Endothelial cell of umbilical vein (primary cell): Measurements from ENCODE around the gene CLDN5. TPM values are rescaled to one million over a fixed set of nuclear protein-coding genes. Genes with fewer than 3 reads are reported as not detected.

Experiments
- BruUV-seq: library from RNA; stranded (reverse); fragments of 400-500 nt; replicated peaks from 2 replicates; lab custom pipeline; 2021; lab: Mats Ljungman, UMichigan
- CTCF ChIA-PET: fragments of 300-600, 350-600 bp; sonication (Branson Sonifier 250); formaldehyde crosslinking; loops from one replicate; lab custom pipeline; 2021; ENCODE audit warnings: antibody characterized with exemption, inconsistent platforms; lab: Charles Lee
- POLR2A ChIA-PET: fragments of 300-600, 350-600 bp; sonication (Branson Sonifier 250); formaldehyde crosslinking; loops from one replicate; lab custom pipeline; 2021; ENCODE audit warnings: antibody characterized with exemption, inconsistent platforms; lab: Charles Lee
- DNase-seq: peaks from one replicate; pipeline ENCODE4 v3.0.0-alpha.2; 2011; ENCODE audit warnings: low read depth, low spot score
- FAIRE-seq: peaks from 2 replicates; lab custom pipeline; 2011; peaks lifted over from hg19 to GRCh38; lab: Jason Lieb, UNC
- H2AFZ ChIP-seq: 2 replicates; pipeline ENCODE4 v1.6.0; 2012; ENCODE audit warnings: low read depth, low read length, control low read depth, inconsistent platforms
- H3K27ac ChIP-seq: 2 replicates; pipeline ENCODE4 v1.5.1; 2011; ENCODE audit warnings: low read depth, mild to moderate bottlenecking, control low read depth, low read length, moderate library complexity; ENCODE audit not compliant: insufficient read depth
- H3K27me3 ChIP-seq, 2 experiments: 2 replicates each; pipeline versions ENCODE4 v1.6.0 to v1.6.1; 2011; ENCODE audit warnings: low read length in 2 of 2, mixed read lengths in 1 of 2; ENCODE audit not compliant: control insufficient read depth in 2 of 2, insufficient read depth in 2 of 2
- H3K36me3 ChIP-seq, 2 experiments: 2 replicates in 1 of 2; 3 replicates in 1 of 2; pipeline ENCODE4 v1.5.1; 2011; ENCODE audit warnings: low read length in 2 of 2, mild to moderate bottlenecking in 1 of 2, moderate library complexity in 1 of 2; ENCODE audit not compliant: control insufficient read depth in 2 of 2, insufficient read depth in 2 of 2; ENCODE audit errors: extremely low read depth in 1 of 2
- H3K4me1 ChIP-seq: 3 replicates; pipeline ENCODE4 v1.5.1; 2011; ENCODE audit warnings: mild to moderate bottlenecking, low read length; ENCODE audit not compliant: control insufficient read depth, insufficient read depth; ENCODE audit errors: extremely low read depth
- H3K4me2 ChIP-seq: 2 replicates; pipeline ENCODE4 v1.6.1; 2011; ENCODE audit warnings: low read length, control low read depth, mixed read lengths; ENCODE audit not compliant: insufficient read depth
- H3K4me3 ChIP-seq, 3 experiments: fragments of 200-600 bp in 1 of 3; sonication (generic), shearing (Covaris generic) in 1 of 3; replicated peaks in 1 of 3; 2 replicates each; pipeline ENCODE4 v1.5.1; 2011 to 2016; ENCODE audit warnings: control low read depth in 3 of 3, low read length in 3 of 3, mild to moderate bottlenecking in 2 of 3, inconsistent platforms in 1 of 3, low read depth in 1 of 3, moderate library complexity in 1 of 3; ENCODE audit not compliant: insufficient read depth in 1 of 3
- H3K79me2 ChIP-seq: 2 replicates; pipeline ENCODE4 v1.6.0; 2012; ENCODE audit warnings: low read length, inconsistent platforms; ENCODE audit not compliant: control insufficient read depth, insufficient read depth
- H3K9ac ChIP-seq: replicated peaks from 2 replicates; pipeline ENCODE3; 2011; ENCODE audit warnings: low read length, control low read depth; ENCODE audit not compliant: insufficient read depth; ENCODE audit errors: extremely low read depth
- H3K9me1 ChIP-seq: replicated peaks from 3 replicates; pipeline ENCODE4 v1.6.0; 2011; ENCODE audit warnings: mild to moderate bottlenecking, low read length; ENCODE audit not compliant: control insufficient read depth, insufficient read depth; ENCODE audit errors: extremely low read depth
- H3K9me3 ChIP-seq: replicated peaks from 2 replicates; pipeline ENCODE4 v1.5.1; 2012; ENCODE audit warnings: low read length, inconsistent platforms; ENCODE audit not compliant: control insufficient read depth, insufficient read depth
- H4K20me1 ChIP-seq: replicated peaks from 2 replicates; pipeline ENCODE3; 2011; ENCODE audit warnings: mild to moderate bottlenecking, low read length; ENCODE audit not compliant: control insufficient read depth, insufficient read depth; ENCODE audit errors: extremely low read depth
- CTCF ChIP-seq, 2 donors: IDR thresholded peaks; 1 replicate in 1 of 2; 2 replicates in 1 of 2; pipeline ENCODE4 v1.5.1; 2011; ENCODE audit warnings: low read length in 2 of 2, mild to moderate bottlenecking in 2 of 2, moderate library complexity in 2 of 2, control low read depth in 1 of 2, inconsistent platforms in 1 of 2, low read depth in 1 of 2; ENCODE audit not compliant: insufficient read depth in 1 of 2; ENCODE audit errors: extremely low read depth in 1 of 2
- EZH2 ChIP-seq: IDR thresholded peaks from 2 replicates; pipeline ENCODE4 v1.6.1; 2012; ENCODE audit warnings: borderline replicate concordance, low read depth, mild to moderate bottlenecking, moderate library complexity, low read length, inconsistent platforms; ENCODE audit not compliant: severe bottlenecking
- FOS ChIP-seq: IDR thresholded peaks from 2 replicates; pipeline ENCODE4 v1.6.1; 2011; ENCODE audit warnings: mild to moderate bottlenecking, low read length, moderate library complexity, borderline replicate concordance; ENCODE audit not compliant: insufficient read depth
- GATA2 ChIP-seq: IDR thresholded peaks from 2 replicates; pipeline ENCODE4 v1.7.0; 2011; ENCODE audit warnings: low read depth, mild to moderate bottlenecking, moderate library complexity, mixed read lengths, low read length; ENCODE audit not compliant: insufficient read length, insufficient read depth
- JUN ChIP-seq: IDR thresholded peaks from 2 replicates; pipeline ENCODE4 v1.6.1; 2011; ENCODE audit warnings: borderline replicate concordance, low read depth; ENCODE audit not compliant: insufficient read length, insufficient read depth
- MAX ChIP-seq: IDR thresholded peaks from 2 replicates; pipeline ENCODE4 v1.6.1; 2011; ENCODE audit not compliant: insufficient read depth, insufficient read length
- MYC ChIP-seq: IDR thresholded peaks from one replicate; pipeline ENCODE4 v1.6.1; 2011; ENCODE audit warnings: mild to moderate bottlenecking, low read depth, low read length
- POLR2A ChIP-seq: IDR thresholded peaks from 2 replicates; pipeline ENCODE4 v1.6.1; 2012; ENCODE audit warnings: low read depth, mild to moderate bottlenecking, control low read depth, low read length
- POLR2AphosphoS5 ChIP-seq: IDR thresholded peaks from 2 replicates; pipeline ENCODE4 v1.6.1; 2012; ENCODE audit warnings: low read depth, mild to moderate bottlenecking, control low read depth, low read length, moderate library complexity; ENCODE audit not compliant: insufficient read depth
- dilution Hi-C: fragments of 300-500 bp; cut with MboI; formaldehyde crosslinking; loops from one replicate; pipeline ENCODE4 v1.15.0; 2019; ENCODE audit warnings: low sequenced_read_pairs; ENCODE audit not compliant: extremely low pct_ligation_motif_present
- intact Hi-C: fragments of 100-400 bp; cut with micrococcal nuclease; formaldehyde crosslinking; loops from one replicate; pipeline ENCODE4 v1.10.0; 2022
- polyA plus RNA-seq, 4 experiments: library from polyadenylated mRNA; depleted of rRNA in 3 of 4; stranded (reverse) in 3 of 4; unstranded in 1 of 4; fragments of >200 nt; gene quantifications; 2 replicates each; pipeline versions ENCODE4 v1.2.1 to v1.2.3, GENCODE V29; 2011 to 2012; ENCODE audit warnings: missing spikeins in 1 of 4
- total RNA-seq: library from RNA; stranded (reverse); gene quantifications from 2 replicates; pipeline ENCODE4 v1.2.3, GENCODE V29; 2021

CLDN5 gene
- total and polyA plus RNA-seq, 2 donors (not counting 3 experiments of a cell fraction or from before 2014, with no cell fraction given) = 198 to 252 TPM

GRCh38 chr22:19527321-19527721 lies 3.1 kb upstream of the CLDN5 start:
- POLR2A ChIA-PET = no interaction called here
- H3K4me3 ChIP-seq = no peak overlapping the region
- no peak for TF ChIP-seq JUN
- H3K27me3 ChIP-seq = no peaks in the 10 kb centered on the region
- H3K4me1 ChIP-seq = peaks cover 34% of the 10 kb centered on the region
- no peak overlapping the region for H3K4me2 ChIP-seq
- peaks cover 18% of the 10 kb centered on the region for H3K79me2 ChIP-seq
- no peaks in the 10 kb centered on the region for H3K9me1 ChIP-seq
- DNase-seq = peak; percentile 73
- CTCF ChIA-PET = interaction anchor here (1.7 to 1.8 kb wide), 2 partner anchors 40 to 103 kb away, joined by 3 to 5 read pairs; no protein-coding TSS in a partner anchor
- intact Hi-C loops (no loop called here), dilution Hi-C loops (no loop called here)
- no peak overlapping the region for H3K27ac ChIP-seq
- H3K9ac ChIP-seq = no peak overlapping the region
- no peaks in the 10 kb centered on the region for H4K20me1 ChIP-seq
- BruUV-seq = no TSS peak
- FAIRE-seq = peak; percentile 55
- H3K9me3 ChIP-seq = no peaks in the 10 kb centered on the region
- H2AFZ ChIP-seq = no peak overlapping the region
- no peaks in the 10 kb centered on the region for H3K36me3 ChIP-seq

DNA sequence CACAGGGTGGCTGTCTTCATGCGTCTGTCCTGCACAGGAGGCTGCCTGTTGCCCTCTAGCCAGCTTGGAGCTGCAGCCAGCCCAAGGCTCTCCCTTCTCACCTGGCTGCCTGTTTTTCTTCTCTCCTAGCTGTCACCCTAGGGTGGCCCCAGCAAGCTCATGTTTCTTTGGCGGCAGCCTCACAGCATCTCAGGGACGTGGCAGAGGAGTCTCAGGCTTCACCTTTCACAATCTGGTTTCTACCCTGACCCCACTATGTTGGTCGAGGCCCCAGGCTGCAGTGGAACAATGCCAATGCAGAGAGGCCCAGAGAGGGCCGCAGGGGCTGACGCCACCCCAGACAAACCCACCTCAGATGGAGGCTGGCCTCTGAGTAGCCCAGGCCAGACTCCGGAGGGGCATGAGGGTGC lies 2.5 kb upstream of the CLDN5 start:
- H3K36me3 ChIP-seq = no peaks in the 10 kb centered on the region
- no peak overlapping the region for H3K9ac ChIP-seq
- H3K4me3 ChIP-seq = no peak overlapping the region
- TF ChIP-seq EZH2 (no peak), POLR2AphosphoS5 (no peak), MAX (no peak), MYC (no peak), CTCF (IDR thresholded peaks at IDR 0.05; ENCODE audit: extremely low read depth in 1 of 2, insufficient read depth in 1 of 2, low read depth in 1 of 2, low read length in 2 of 2) (no peak), POLR2A (no peak), JUN (no peak), GATA2 (no peak), FOS (no peak)
- POLR2A ChIA-PET = no interaction called here
- H3K79me2 ChIP-seq = peaks cover 24% of the 10 kb centered on the region
- no peak overlapping the region for H3K27ac ChIP-seq
- H3K27me3 ChIP-seq = no peaks in the 10 kb centered on the region
- intact Hi-C loops = no loop called here
- H3K4me1 ChIP-seq = peaks cover 40% of the 10 kb centered on the region
- CTCF ChIA-PET = interaction anchor here (1.4 to 1.8 kb wide), 3 partner anchors 31 to 103 kb away, joined by 3 to 5 read pairs (median 3); no protein-coding TSS in a partner anchor
- dilution Hi-C loops = no loop called here
- H3K9me3 ChIP-seq = no peaks in the 10 kb centered on the region
- no peaks in the 10 kb centered on the region for H4K20me1 ChIP-seq
- DNase-seq = no peak
- H3K9me1 ChIP-seq = no peaks in the 10 kb centered on the region
- FAIRE-seq = no peak
- H2AFZ ChIP-seq = no peak overlapping the region
- no TSS peak for BruUV-seq
- H3K4me2 ChIP-seq = no peak overlapping the region
